GM18951 (cell line): ENCODE data around the gene MTMR10.

Source experiments
- POLR2A ChIP-seq: IDR thresholded peaks from 4 replicates; pipeline ENCODE4 v1.6.1; 2011; ENCODE audit warnings: mild to moderate bottlenecking; ENCODE audit not compliant: insufficient read length, insufficient read depth; ENCODE audit errors: extremely low read depth
- in situ Hi-C: fragments of 300-500 bp; cut with MboI; formaldehyde crosslinking; loops from one replicate; pipeline ENCODE4 v1.12.0; 2022; ENCODE audit warnings: low sequenced_read_pairs, mixed read lengths, inconsistent platforms; ENCODE audit not compliant: unreplicated experiment

Gene MTMR10

GRCh38 chr15:31023841-31024240 lies 32.4 kb upstream of the MTMR10 start:
- no peak for TF ChIP-seq POLR2A
- in situ Hi-C loops = no loop called here

GRCh38 chr15:31021067-31021665 lies 29.7 kb upstream of the MTMR10 start:
- in situ Hi-C loops = no loop called here
- no peak for TF ChIP-seq POLR2A

- no peak for TF ChIP-seq POLR2A
- in situ Hi-C loops = no loop called here
Observed at GRCh38 chr15:31020542-31020941, 29.1 kb upstream of the MTMR10 start.

GRCh38 chr15:31019986-31020385 lies 28.6 kb upstream of the MTMR10 start:
- no peak for TF ChIP-seq POLR2A
- in situ Hi-C loops = no loop called here

- no peak for TF ChIP-seq POLR2A
- in situ Hi-C loops = no loop called here
Observed at GRCh38 chr15:31017311-31017710, 25.9 kb upstream of the MTMR10 start.

- in situ Hi-C loops = no loop called here
Observed at GRCh38 chr15:31016446-31016915, 25.1 kb upstream of the MTMR10 start.

GRCh38 chr15:31014608-31014925 lies 23.1 kb upstream of the MTMR10 start:
- no peak for TF ChIP-seq POLR2A
- in situ Hi-C loops = no loop called here

More at GRCh38 chr15:31016446-31016915, 25.1 kb upstream of the MTMR10 start:
- TF ChIP-seq POLR2A = no peak

GRCh38 chr15:31013863-31014607 lies 22.6 kb upstream of the MTMR10 start:
- in situ Hi-C loops = no loop called here
- TF ChIP-seq POLR2A = peak; percentile 19

- in situ Hi-C loops = no loop called here
- no peak for TF ChIP-seq POLR2A
Observed at GRCh38 chr15:31012455-31012854, 21.0 kb upstream of the MTMR10 start.

GRCh38 chr15:31010036-31010435 lies 18.6 kb upstream of the MTMR10 start:
- TF ChIP-seq POLR2A = no peak
- in situ Hi-C loops = no loop called here

- in situ Hi-C loops = no loop called here
- TF ChIP-seq POLR2A = no peak
Observed at GRCh38 chr15:31005660-31006059, 14.2 kb upstream of the MTMR10 start.

- in situ Hi-C loops = no loop called here
- TF ChIP-seq POLR2A = peak; percentile 36
Observed at GRCh38 chr15:31004220-31004733, 12.8 kb upstream of the MTMR10 start.

- TF ChIP-seq POLR2A = no peak
- in situ Hi-C loops = no loop called here
Observed at GRCh38 chr15:31001702-31002101, 10.3 kb upstream of the MTMR10 start.

- TF ChIP-seq POLR2A = no peak
- in situ Hi-C loops = no loop called here
Observed at GRCh38 chr15:30999729-31000128, 8.3 kb upstream of the MTMR10 start.
